Fibroblast of pulmonary artery (primary cell): Measurements from ENCODE around the gene DPYSL5.
"Not testable (repeated sequence)": the region's sequence is repeated elsewhere in the genome, so short reads cannot be mapped to it uniquely, and the experiment has no call there.

Experiments used
- DNase-seq: peaks from one replicate; pipeline ENCODE4 v3.0.0-alpha.2; 2010; ENCODE audit warnings: low read depth
- H3K4me3 ChIP-seq: replicated peaks from 2 replicates; pipeline ENCODE4 v1.5.1; 2011; ENCODE audit warnings: low read depth, mild to moderate bottlenecking, control low read depth, low read length, moderate library complexity
- TF ChIP-seq, protein P1 (sequence below): IDR thresholded peaks from 2 replicates; pipeline ENCODE4 v1.5.1; 2011; ENCODE audit warnings: mild to moderate bottlenecking, control low read depth, low read length, inconsistent platforms; ENCODE audit errors: missing control alignments

Gene DPYSL5

DNA sequence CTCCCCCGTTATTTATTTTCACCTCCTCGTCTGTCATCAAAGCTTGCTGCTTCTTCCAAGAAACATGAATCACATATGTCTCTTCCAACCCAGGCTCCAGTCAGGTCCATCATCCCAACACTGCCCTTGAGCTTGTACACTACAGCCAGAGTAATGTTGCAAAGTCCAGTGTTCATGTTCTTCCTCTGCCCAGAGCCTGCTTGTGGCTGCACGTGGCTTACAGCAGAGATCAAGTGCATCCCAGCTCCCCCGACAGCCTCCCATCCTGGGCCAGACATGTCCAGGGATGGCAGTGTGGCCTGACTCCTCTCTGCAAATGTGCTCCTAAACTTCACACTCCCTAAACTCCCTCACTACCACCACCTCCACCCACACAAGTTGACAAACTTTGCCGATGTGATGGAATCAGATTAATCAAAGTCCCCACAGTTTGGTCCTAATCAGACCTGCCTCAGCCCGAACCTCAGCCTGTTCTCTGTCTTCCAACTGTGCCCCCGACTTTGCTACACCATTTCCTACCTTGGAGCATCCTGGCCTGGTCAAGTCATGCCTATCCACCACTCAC lies 68.3 kb downstream of the DPYSL5 start:
- no peak for DNase-seq
- TF ChIP-seq, protein P1, sequence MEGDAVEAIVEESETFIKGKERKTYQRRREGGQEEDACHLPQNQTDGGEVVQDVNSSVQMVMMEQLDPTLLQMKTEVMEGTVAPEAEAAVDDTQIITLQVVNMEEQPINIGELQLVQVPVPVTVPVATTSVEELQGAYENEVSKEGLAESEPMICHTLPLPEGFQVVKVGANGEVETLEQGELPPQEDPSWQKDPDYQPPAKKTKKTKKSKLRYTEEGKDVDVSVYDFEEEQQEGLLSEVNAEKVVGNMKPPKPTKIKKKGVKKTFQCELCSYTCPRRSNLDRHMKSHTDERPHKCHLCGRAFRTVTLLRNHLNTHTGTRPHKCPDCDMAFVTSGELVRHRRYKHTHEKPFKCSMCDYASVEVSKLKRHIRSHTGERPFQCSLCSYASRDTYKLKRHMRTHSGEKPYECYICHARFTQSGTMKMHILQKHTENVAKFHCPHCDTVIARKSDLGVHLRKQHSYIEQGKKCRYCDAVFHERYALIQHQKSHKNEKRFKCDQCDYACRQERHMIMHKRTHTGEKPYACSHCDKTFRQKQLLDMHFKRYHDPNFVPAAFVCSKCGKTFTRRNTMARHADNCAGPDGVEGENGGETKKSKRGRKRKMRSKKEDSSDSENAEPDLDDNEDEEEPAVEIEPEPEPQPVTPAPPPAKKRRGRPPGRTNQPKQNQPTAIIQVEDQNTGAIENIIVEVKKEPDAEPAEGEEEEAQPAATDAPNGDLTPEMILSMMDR: no peak
- no peak overlapping the region for H3K4me3 ChIP-seq

DNA sequence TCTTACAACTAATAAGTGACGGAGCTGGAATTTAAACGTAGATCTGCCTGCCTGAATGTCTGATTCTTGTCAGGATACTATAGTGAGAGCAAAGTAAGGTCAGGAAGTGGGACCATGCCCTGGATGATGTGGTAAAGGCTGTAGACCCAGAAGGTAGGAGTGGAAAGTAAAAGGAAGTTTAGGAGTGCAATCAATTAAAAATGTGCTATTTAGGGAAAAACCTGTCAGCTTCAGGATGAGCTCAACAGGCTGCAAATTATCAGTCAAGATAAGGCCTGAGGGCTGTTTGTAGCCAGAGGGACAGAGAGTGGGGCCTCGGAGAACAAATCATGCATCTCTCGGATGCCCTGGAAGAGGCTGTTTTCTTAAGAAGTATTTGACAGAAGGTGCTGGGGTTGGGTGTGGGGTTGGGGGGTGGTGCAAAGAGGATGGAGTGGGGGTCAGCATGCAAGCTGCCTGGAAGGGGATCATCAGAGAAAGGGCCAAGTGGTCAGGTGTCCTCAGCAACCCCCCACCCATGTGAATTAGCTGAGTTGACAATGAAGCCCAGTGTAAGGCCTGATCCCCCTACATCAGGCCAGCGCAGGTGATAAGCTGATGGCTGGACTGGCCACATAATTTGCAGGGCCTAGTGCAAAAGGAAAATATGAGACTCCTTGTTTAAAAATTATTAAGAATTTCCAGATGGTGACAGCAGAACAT lies 69.4 kb downstream of the DPYSL5 start:
- no peak overlapping the region for H3K4me3 ChIP-seq
- DNase-seq: no peak
- TF ChIP-seq, protein P1: no peak

DNA sequence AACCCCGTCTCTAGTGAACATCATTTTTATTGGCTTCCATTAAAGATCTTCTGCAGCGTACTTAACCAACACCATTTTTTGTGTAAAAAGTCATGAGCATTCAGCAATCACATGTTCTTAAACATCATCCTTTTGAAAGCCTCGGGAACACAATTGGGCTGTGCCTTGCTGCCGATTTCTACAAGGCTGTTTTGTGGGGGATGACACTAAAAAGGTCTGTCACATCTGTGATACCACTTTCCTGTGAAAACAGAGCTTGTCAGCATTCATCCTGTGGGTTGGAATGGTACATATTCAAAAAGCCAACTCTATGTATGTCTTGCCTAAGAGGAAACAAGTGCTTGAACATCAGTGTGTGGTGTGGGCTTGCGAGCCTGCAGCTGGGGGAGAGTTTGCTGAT lies 73.4 kb downstream of the DPYSL5 start:
- DNase-seq: no peak
- H3K4me3 ChIP-seq: no peak overlapping the region
- TF ChIP-seq, protein P1: no peak

DNA sequence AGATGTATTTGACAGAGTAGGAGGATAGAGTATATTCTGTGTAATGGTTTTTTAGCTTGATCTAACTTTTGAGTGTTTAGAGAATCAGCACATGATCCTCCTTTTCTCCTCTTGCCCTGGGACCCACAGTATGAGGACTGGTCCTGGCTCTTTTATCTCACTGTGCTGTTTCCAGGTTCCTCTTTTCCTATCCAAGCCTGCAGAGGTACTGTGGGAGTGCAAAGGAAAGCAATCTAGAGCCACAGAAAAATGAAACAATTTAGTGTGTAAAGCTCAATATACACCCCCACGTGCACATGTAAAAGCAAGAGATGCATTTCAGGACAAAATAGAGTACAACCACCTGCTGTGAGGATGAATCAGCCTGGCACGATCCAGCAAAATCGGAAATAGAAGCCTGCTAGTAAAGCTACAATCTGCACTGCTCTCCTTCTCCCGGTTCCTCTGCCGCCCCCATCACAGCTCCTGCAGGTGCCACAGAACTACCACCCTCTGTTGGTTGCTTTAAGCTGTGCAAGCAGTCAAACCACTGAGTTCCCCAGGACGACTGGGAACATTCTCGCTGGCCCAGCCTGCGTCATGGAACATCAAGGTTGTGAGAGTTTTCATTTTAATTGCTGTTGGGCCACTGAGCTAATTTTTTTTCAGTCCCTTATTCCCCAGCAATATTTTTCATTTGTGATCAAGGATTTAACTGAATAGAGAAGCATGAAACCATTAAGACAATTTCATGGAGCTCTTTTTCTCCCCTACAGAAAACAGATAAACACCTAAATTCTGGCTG lies 74.7 kb downstream of the DPYSL5 start:
- TF ChIP-seq, protein P1: peak; percentile 54
- no peak overlapping the region for H3K4me3 ChIP-seq
- DNase-seq: peak; percentile 25

DNA sequence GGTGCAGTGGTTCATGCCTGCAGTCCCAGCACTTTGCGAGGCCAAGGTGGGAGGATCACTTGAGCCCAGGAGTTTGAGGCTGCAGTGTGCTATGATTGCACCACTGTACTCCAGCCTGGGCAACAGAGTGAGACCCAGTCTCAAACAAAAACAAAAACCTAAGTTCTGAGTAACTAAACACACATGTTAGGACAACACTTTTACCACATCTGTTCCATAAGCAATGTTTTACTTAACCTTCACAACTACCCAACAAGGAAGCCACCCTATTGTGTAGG lies 75.2 kb downstream of the DPYSL5 start:
- DNase-seq, H3K4me3 ChIP-seq: not testable (repeated sequence)

DNA sequence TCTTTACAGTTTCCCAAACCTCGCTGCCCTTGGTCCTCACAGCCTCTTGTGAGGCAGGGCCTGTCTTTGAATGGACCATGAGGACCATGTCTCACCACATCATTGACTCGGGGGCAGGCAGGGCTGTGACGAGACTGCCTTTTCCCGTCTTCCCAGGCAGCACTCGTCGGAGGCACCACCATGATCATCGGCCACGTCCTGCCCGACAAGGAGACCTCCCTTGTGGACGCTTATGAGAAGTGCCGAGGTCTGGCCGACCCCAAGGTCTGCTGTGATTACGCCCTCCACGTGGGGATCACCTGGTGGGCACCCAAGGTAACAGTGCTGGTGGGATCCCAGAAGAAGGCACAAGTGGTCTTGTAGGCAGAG lies 76.8 kb downstream of the DPYSL5 start:
- TF ChIP-seq, protein P1: no peak
- no peak overlapping the region for H3K4me3 ChIP-seq
- no peak for DNase-seq

DNA sequence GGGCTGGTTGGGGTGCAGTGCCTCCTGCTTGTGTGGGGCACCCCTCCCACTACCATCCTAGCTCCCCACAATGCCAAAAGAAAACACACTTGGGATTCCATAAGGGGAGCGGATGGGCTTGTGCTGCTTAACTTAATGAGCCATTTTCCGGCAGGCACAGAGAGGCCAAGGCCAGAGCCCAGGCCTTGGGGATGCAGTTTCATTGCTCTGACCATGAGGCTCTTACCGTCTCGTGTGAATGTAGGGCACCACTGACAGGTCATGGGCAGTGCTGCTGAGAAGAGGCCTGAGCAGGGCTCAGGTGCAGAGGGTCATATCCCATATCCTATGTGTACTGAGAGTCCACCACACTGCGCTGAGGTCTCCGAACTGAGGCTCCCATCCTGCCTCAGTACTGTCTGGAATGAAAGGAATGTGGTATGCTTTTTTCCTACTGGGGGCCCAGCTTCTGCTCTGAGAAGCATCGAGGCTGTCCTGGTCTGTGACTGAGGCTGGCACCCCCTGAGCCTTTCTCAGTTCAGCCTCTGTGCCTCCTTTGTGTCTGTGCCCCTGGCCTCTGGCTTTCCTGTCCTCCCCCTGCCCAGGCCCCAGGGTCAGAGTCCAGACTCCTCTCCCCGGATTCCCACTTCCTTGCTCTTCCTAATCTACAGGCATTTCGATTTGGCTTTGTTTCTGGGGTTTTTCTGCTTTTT lies 77.3 kb downstream of the DPYSL5 start:
- no peak overlapping the region for H3K4me3 ChIP-seq
- TF ChIP-seq, protein P1: no peak
- DNase-seq: no peak
